DMS114 treated with DMSO at 0.1 percent for 48 hours (cell line): Measurements from ENCODE around the gene TMEM167A.

Experiments
- DNase-seq: peaks from one replicate; lab custom pipeline; 2025; ENCODE audit not compliant: unreplicated experiment; lab: John Stamatoyannopoulos, UW

Gene TMEM167A

GRCh38 chr5:83036991-83037575 is 40.1 kb downstream of the TMEM167A start:
- no peak for DNase-seq

- no peak for DNase-seq
Measured at GRCh38 chr5:83035373-83036100, 41.7 kb downstream of the TMEM167A start.

- no peak for DNase-seq
Measured at GRCh38 chr5:83034528-83035207, 42.5 kb downstream of the TMEM167A start.

GRCh38 chr5:83034036-83034435 is 43.2 kb downstream of the TMEM167A start:
- DNase-seq: no peak

- no peak for DNase-seq
Measured at GRCh38 chr5:83031381-83031780, 45.8 kb downstream of the TMEM167A start.

GRCh38 chr5:83029912-83030311 is 47.3 kb downstream of the TMEM167A start:
- DNase-seq: no peak

GRCh38 chr5:83026930-83027687 is 50.1 kb downstream of the TMEM167A start:
- no peak for DNase-seq

- no peak for DNase-seq
Measured at GRCh38 chr5:83026516-83026915, 50.7 kb downstream of the TMEM167A start.

GRCh38 chr5:83025690-83026478 is 51.3 kb downstream of the TMEM167A start:
- no peak for DNase-seq

GRCh38 chr5:83022334-83022733 is 54.9 kb downstream of the TMEM167A start:
- no peak for DNase-seq

GRCh38 chr5:83015676-83016075 is 61.5 kb downstream of the TMEM167A start:
- no peak for DNase-seq

- DNase-seq: no peak
Measured at GRCh38 chr5:83011985-83012384, 65.2 kb downstream of the TMEM167A start.

- DNase-seq: no peak
Measured at GRCh38 chr5:83009408-83009807, 67.8 kb downstream of the TMEM167A start.

- DNase-seq: no peak
Measured at GRCh38 chr5:83007755-83008154, 69.4 kb downstream of the TMEM167A start.

- DNase-seq: no peak
Measured at GRCh38 chr5:83006683-83007283, 70.4 kb downstream of the TMEM167A start.

GRCh38 chr5:83003791-83004190 is 73.4 kb downstream of the TMEM167A start:
- no peak for DNase-seq
